ENCODE results near the gene PTPRN2. TPM values are rescaled to one million over a fixed set of nuclear protein-coding genes. Genes with fewer than 3 reads are reported as not detected.

PTPRN2 gene
- total RNA-seq, 1 experiment from 2014 or later = 2.9 TPM

DNA sequence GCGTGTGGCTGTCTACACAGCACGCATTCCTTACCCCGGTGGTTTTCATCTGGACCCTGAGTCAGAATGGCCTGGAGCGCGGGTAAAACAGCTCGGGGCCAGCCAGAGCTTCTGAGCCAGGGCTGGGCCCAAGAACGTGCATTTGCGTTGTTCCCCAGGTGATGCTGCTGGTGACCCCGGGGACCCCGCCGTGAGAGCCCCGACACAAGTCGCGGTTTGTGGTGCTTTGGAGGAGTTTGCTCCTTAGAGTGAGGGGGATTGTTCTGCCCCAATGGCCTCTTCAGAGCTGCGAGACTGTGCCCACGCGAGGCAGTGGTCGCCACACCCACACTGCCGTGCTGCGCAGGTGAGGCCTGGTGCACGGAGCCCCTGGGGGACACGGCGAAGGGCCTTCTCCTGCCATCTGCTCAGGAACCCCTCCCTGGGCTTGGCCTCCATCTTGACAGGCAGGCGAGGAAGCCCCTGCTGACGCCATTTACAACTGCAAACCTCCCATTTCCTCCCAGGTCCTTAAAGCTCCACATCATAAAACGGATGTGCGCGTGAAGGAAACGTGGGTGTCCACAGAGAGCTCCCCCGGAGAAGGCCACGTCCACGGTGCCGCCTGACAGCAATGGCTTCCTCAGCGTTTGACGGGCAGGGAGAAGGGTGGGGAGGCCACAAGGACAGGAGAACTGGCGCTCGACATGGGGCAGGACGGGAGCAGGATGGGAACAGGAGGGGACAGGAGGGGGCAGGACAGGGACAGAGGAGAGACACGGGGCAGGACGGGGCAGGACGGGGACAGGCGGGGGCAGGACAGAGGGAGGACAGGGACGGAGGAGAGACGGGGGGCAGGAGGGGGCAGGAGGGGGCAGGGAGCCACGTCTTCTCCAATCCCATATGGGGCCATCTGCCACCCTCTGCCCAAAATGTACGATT lies 773.6 kb downstream of the PTPRN2 start:
- no peak for DNase-seq (ENCODE audit: extremely low read depth, low read depth)

DNA sequence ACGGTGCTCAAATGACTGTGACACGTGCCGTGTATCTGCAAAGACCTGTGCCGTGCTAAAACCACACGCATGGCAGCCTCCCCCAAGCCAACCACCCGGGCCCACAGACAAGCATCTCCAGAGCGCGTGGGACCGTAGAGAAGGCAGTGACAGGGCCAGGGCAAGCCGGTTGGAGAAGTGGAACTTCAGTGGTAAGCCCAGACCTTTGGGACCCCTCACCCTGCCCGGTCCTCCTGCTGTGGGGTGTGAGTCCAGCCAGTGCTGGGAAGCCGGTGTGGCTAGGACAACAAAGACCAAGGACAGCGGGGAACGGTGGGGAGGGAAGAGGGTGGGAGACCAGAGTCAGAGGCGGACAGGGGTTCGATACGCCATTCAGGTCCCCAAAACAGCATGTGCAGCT lies 774.6 kb downstream of the PTPRN2 start:
- no peak for DNase-seq (ENCODE audit: extremely low read depth, low read depth)

DNA sequence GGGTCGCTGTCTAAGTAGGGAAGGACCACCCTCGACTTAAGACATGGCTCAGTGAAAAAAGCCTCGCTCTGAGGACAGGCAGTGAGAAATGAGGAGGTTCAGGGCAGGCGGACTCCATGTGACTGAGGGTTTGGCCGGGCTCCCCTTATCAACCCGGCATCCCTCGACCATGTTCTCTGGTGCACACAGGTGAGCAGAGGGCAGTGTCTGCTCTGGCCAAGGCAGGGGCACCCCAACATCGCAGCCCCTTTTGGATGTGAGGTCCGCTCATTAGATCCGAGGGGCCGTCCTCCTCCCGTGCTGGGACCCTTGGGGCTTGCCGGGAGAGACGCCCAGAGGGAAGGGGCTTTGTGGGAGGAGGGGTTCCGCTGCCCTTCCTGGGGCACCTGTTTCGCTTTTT lies 775.7 kb downstream of the PTPRN2 start:
- DNase-seq (ENCODE audit: extremely low read depth, low read depth) = no peak

DNA sequence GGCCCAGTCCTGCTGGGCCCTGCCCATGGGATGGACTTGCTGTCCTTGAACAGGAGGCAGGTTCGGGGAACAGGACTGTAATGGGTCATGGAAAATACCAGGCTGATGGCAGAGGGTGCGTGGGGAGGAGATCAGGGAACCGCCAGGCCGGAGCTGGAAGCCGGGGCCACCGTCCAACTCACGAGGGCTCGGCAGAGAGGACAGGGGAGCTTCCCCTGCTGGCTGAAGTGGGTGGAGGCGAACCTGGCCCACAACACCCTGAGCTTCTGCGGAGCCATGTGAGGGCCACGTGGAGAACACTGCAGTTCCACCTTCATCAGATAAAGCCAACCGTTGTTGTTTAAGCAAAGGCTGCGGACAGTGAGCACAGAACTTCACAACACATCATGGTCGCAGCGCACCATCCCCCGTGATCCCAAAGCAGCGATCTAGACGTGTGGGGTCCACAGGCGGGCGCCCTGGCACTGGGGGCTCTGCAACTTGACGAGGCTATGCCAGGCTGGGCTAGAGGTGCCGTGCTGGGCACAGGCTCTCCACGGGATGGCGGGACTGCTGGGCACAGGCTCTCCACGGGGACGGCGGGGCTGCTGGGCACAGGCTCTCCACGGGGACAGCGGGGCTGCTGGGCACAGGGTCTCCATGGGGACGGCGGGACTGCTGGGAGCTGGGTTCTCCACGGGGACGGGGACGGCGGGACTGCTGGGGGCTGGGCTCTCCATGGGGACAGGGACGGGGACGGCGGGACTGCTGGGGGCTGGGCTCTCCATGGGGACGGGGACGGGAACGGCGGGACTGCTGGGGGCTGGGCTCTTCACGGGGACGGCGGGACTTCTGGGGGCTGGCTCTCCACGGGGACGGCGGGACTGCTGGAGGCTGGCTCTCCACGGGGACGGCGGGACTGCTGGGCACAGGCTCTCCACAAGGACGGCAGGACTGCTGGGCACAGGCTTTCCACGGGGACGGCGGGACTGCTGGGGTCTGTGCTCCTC lies 777.5 kb downstream of the PTPRN2 start:
- no peak for DNase-seq (ENCODE audit: extremely low read depth, low read depth)

DNA sequence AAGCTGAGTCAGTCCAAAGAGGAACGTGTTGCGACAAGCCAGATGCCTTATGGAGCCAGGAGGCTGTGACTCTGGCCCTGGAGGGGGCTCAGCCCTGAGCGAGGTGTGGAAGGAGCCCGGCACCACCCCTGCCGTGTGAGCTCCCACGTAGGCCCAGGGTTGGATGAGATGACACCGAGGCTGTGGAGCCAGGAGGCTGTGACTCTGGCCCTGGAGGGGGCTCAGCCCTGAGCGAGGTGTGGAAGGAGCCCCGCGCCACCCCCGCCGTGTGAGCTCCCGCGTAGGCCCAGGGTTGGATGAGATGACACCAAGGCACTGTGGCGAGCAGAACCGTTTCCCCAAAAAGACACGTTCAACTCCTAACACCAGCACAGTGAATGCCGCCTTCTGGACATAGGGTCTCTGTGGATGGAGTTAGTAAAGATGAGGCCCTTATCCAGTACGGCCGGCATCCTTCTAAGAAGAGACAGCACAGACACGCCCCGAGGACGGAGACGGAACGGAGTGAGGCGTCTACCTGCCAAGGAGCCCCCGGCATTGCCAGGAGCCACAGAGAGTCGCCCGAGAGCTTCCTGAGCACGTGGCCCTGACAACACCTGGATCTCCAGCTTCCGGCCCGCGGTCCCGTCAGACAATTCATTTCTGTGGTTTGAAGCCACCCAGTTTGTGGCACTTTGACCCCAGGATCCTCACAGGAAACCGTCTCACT lies 778.3 kb downstream of the PTPRN2 start:
- no peak for DNase-seq (ENCODE audit: extremely low read depth, low read depth)

DNA sequence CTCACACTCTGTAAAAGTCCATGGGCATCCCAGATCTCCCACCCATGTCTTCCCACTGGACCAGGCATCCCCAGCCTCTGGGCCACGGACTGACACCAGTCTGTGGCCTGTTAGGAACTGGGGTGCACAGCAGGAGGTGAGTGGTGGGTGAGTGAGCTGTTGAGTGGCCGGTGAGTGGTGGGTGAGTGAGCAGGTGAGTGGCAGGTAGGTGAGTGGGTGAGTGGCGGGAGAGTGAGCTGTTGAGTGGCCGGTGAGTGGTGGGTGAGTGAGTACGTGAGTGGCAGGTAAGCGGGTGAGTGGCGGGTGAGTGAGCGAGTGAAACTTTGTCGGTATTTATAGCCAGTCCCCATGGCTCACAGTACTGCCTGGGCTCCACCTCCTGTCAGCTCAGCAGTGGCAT lies 779.6 kb downstream of the PTPRN2 start:
- DNase-seq (ENCODE audit: extremely low read depth, low read depth) = no peak

DNA sequence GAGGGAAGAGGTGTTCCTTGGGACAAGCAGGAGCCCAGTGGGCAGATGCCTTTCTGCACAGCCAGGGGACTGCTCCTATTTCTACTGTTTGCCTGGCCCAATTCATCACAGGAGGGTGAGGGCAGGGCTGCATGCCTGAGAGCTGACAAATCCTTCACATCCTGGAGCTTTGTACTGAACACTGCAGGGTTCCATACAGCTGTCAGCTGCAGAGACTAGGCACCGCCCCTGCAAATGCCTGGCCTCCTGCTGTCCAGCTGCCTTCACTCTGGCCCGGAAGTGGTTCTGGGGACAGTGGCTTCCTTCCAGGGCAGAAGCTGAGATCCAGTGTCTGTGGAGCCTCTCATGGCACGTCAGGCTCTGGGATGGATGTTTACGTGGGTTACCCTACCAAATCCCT lies 780.1 kb downstream of the PTPRN2 start:
- no peak for DNase-seq (ENCODE audit: extremely low read depth, low read depth)

DNA sequence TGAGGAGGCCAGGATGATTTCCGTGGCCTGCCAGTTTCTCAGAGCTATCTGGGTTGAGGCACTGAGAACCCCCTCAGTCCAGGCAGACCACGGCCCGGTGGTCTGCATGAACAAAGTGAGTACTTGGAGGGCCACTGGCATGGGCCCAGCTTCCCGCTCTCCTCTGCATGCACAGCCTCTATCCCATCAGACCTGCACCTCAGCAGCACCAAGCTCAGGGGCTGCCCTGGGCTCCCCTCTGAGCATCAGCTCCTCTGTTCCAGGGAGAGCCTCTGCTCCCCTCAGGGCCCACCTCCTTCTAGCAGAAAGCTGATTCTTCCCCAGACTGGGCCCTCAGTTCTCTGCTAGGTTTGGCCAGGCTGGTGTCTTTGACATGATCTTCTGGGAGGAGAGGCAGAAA lies 780.9 kb downstream of the PTPRN2 start:
- DNase-seq (ENCODE audit: extremely low read depth, low read depth) = no peak

DNA sequence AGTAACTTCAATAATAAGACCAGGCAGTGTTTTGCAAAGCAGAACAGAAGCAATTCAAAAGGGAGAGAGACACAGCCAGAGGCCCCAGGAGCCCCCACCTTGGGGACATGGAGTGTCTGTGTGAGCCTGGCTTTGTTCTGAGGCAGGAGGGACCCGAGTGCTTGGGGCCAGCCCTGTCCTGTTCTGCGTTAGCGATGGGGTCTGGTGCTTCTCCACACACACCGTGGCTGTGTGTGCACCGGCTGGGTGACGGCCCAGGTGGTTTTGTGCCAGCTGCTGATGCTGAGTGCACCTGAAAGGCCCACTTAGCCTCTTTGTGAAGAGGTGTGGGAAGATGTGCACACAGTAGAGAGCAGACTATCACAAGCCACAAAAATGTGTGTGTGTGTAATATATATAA lies 781.9 kb downstream of the PTPRN2 start:
- no peak for DNase-seq (ENCODE audit: extremely low read depth, low read depth)

DNA sequence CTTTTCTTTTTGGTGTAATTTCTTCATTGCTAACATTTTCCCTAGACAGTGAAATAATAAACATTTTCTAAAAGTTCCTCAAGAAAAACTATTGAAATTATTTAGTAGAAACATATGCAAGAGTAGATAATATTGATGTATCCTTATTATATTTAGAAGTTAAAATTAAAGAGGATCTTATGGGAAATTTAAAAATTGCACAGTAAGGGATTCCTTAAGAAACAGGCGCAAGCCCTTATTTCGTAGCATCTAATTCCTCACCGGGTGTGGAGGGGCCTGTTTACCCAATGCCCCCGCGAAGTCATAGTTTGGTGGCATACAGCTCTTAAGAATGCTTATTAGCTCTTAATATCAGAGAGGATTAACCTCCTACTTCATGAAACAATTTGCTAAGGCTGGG lies 783.7 kb downstream of the PTPRN2 start:
- no peak for DNase-seq (ENCODE audit: extremely low read depth, low read depth)

DNA sequence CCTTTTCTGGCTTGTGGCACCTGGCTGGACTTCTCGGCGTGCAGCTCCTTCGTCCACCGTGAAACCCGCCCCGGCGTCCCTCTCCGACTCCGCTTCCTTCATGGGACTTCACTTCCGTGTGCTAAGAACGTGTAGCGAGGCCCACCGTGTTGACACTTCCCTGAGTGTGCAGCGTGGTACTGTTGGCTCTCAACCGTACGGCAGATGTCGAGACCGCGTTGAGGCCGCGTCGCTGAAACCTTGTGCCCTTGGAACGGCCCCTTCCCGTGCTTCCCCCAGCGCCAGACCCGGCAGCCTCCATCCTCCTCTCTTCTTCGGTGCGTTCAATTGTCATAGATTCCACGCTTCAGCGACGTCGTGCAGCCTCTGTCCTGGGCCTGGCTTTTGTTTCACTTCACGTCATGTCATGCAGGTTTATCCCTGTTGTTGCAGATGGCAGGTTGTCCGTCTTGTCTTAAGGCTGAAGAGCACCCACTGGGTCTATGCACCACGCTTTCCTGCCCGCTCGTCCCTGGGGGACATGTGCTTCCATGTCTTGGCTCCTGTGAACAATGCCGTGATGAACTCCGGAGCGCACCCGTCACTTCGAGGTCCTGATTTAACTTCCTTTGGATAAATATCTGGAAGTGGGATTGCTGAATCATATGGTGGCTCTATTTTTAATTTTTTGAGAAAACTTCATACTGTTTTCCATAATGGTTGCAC lies 785.5 kb downstream of the PTPRN2 start:
- no peak for DNase-seq (ENCODE audit: extremely low read depth, low read depth)

DNA sequence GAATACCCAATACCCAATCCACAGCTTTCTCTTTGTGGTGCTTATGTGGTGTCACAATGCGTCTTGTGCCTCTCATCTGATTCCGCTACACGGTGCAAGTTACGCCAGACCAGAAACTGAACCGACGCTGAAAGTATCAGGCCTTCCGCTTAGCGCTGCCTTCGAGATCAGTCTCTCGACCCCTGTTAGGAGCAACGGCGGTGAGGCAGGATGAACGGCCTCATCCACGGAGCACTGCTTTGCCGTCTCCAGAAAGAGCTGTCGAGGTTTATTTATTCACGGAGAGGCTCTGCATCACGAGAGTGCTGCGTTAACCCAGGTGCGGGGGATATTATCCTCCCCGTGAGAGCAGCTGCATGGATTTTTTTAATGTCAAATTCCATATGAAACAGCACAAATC lies 786.5 kb downstream of the PTPRN2 start:
- DNase-seq (ENCODE audit: extremely low read depth, low read depth) = no peak

DNA sequence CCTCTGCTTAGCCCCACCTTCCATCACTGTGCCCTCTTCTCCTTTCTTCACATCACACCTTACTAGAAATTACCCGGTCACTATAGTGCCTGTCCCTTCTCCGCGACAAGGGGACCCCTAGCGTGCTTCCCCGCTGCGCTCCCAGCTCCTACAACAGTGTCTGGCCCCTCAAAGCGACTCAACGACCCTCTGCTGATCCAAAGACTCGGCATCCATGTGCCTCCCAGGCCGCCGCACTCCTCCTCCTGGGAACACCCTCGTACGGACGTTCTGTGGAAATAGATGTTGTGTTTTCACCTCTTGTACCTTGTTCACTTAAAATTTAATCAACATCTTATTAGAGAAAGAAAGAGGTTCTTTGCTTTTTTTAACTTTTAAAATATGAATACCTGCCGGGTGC lies 787.3 kb downstream of the PTPRN2 start:
- DNase-seq (ENCODE audit: extremely low read depth, low read depth) = no peak

DNA sequence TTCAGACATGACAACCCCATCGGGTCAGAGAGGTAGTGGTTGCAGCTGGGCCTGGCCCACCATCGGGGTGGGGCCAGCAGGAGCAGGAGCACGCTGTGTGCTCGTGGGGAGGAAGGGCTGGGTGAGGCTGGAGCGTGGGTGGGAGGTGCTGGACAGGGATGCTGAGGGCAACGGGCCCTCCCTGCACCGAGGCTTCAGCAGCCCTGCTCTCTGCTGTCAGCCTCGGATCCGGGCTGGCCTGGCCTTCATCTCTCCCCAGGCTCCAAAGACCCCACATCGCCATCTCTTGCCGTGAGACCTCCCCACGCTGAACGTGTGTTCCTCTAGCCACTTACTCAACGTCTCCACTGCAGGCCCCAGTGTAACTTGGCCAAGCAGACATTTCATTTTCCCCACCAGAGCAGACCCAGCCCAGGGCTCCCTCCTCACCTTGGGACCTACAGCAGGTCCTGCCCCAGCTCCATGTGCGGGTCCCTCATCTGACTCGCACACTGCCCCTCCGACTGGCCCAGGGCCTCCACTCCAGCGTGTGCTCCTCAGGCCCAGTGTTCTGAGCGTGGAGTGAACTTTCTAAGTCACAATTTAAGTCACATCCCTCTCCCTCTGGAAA lies 788.4 kb downstream of the PTPRN2 start:
- DNase-seq (ENCODE audit: extremely low read depth, low read depth) = no peak

DNA sequence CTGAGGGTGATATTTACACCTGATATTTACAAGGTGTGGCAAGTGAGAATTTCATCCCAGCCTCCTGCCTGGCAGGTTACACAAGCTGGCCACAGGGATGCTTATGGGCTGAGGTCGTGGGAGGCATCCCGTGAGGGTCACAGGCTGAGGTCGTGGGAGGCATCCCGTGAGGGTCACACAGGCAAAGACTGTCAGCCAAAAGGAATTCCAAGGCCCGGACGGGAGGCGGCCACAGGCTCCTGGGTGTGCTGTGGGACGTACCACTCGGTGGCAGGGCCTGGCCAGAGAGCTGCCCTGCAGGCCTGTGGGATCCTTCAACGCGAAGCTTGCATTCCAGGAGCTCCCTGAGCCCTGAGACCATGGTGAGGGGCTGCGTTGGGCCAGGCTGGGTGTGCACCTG lies 790.3 kb downstream of the PTPRN2 start:
- DNase-seq (ENCODE audit: extremely low read depth, low read depth) = no peak

DNA sequence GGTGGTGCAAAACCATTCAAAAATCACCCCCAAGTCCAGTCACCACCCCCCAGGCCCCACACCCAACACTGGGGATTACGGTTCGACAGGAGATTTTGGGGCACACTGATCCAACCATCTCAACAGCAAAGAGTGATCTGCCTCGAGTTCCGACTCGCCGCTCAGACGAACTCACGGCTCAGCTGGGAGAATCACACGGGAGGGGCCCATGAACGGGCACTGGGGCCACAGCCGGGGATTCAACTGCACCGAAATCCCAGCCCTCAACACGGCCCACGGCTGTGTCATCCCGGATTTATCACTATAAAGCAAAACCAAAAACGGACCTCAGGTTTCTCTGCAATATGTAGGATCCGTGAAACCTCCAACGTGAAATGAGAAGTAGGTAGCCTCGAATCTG lies 790.8 kb downstream of the PTPRN2 start:
- no peak for DNase-seq (ENCODE audit: extremely low read depth, low read depth)

DNA sequence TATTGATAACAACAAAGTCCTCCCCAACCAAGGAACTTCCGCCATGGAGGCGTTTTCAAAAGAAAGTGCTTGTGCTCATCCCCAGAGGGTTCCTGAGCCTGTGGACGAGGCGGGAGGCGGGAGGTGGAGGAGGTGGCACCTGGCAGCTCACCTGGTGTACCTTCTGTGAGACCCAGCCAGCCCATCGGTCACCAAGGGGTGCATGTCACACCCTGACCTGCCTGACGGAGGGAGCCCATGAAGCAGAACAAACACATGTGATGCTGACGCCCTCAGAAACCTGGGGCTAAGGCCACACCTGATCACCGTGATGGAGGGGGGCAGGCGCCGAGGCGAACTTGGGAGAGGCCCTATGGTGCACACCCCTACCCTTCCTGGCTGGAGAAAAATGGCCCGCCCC lies 792.0 kb downstream of the PTPRN2 start:
- no peak for DNase-seq (ENCODE audit: extremely low read depth, low read depth)

DNA sequence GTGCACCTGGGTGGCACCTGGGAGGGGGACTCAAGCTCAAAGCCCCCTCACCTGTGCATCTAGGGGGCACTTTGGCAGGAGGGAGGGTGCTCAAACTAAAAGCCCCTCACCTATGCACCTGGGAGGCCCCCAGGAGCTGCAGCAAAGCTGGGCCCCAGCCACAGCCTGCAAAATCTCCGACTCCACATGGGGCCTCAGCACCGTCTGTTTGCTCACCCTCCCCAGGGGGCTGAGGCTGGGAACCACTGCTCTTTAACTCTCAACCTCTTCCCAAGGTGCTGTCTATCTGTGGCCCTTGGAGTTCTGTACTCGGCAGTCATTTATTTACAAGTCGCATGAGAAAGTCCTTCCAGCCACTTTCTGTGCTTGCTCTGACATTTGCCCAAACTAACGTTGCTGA lies 792.4 kb downstream of the PTPRN2 start:
- no peak for DNase-seq (ENCODE audit: extremely low read depth, low read depth)

DNA sequence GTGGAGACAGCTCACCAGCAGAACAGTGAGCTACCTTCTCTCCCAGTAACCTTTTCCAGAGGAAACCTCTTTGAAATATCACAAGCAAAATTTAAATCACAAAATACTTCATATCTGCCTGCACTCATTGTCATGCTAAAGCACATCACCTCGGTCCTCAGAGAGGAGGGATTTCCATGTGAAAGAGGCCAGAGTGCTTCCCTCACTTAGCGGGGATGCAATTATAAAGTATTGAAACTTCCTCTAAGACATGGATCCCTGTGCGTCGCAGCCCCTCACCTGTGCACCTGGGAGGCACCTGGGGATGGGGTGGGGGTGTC lies 792.9 kb downstream of the PTPRN2 start:
- DNase-seq (ENCODE audit: extremely low read depth, low read depth) = no peak

All from NCI-H460 (cell line).